ENCODE data around the gene ABCG1. TPM values are rescaled to one million over a fixed set of nuclear protein-coding genes. Genes with fewer than 3 reads are reported as not detected.

The ABCG1 gene
- total and polyA plus RNA-seq, 2 of the 4 experiments (the other 2 are of a cell fraction): 0.19 to 0.36 TPM

GRCh38 chr21:42207426-42207825, 11.5 kb upstream of the ABCG1 start:
- Histone ChIP-seq H2AK9ac (replicated peaks; ENCODE audit: low read depth, low read length, poor library complexity) (no peak overlapping the region), H2AK5ac (ENCODE audit: low read depth, low read length) (no peak overlapping the region), H4K5ac (ENCODE audit: low read depth, low read length) (no peak overlapping the region), H2BK120ac (ENCODE audit: low read depth, low read length) (no peak overlapping the region), H3K9ac (ENCODE audit: low read depth, low read length) (no peak overlapping the region), H3K9me1 (ENCODE audit: insufficient read depth, low read length) (no peaks in the 10 kb centered on the region), H3K23ac (ENCODE audit: low read depth, low read length) (no peak overlapping the region), H4K8ac (ENCODE audit: low read depth in 2 of 2, low read length in 2 of 2) (no peak overlapping the region), H3K4me1 (ENCODE audit: control insufficient read depth, insufficient read depth, low read length) (peaks cover 2% of the 10 kb centered on the region; the same call in 1 of the 2 replicates), H3K9me3 (ENCODE audit: control insufficient read depth, insufficient read depth, low read length) (peaks cover 6% of the 10 kb centered on the region), H2BK20ac (ENCODE audit: low read depth, low read length) (no peak overlapping the region), H3K27me3 (ENCODE audit: control insufficient read depth, insufficient read depth, low read length) (peaks cover 18% of the 10 kb centered on the region), H3K79me1 (ENCODE audit: low read depth in 1 of 2, low read length in 2 of 2) (no peaks in the 10 kb centered on the region), H3K4ac (ENCODE audit: low read depth, low read length) (no peak overlapping the region), H3K36me3 (ENCODE audit: control insufficient read depth, insufficient read depth, low read length) (no peaks in the 10 kb centered on the region), H3K56ac (ENCODE audit: extremely low read depth, insufficient read depth, low read length) (no peak overlapping the region), H3K4me3 (ENCODE audit: insufficient read depth, low read depth, low read length) (no peak overlapping the region), H3K14ac (replicated peaks; ENCODE audit: low read depth, low read length) (no peak overlapping the region), H3K27ac (ENCODE audit: insufficient read depth, low read length) (no peak overlapping the region), H4K91ac (ENCODE audit: insufficient read depth, low read depth, low read length) (no peak overlapping the region), H3K4me2 (ENCODE audit: low read depth, low read length) (no peak overlapping the region), H2AFZ (replicated peaks; ENCODE audit: low read length, poor library complexity) (no peak overlapping the region), H2BK15ac (ENCODE audit: low read depth, low read length) (no peak overlapping the region), H3K18ac (ENCODE audit: low read depth, low read length) (no peak overlapping the region), H4K20me1 (ENCODE audit: insufficient read depth, low read length) (no peaks in the 10 kb centered on the region), H2BK5ac (ENCODE audit: low read depth, low read length, poor library complexity, severe bottlenecking) (no peak overlapping the region)
- BruUV-seq (replicated peaks): no TSS peak
- POLR2A ChIA-PET (ENCODE audit: unreplicated experiment): no interaction called here
- dilution Hi-C loops (cut with HindIII; ENCODE audit: low sequenced_read_pairs, unreplicated experiment) (no loop called here), in situ Hi-C loops (cut with MboI; ENCODE audit: low sequenced_read_pairs) (no loop called here), intact Hi-C loops (cut with micrococcal nuclease) (no loop called here)
- no peak for TF ChIP-seq NFE2L2 (IDR thresholded peaks at IDR 0.05; ENCODE audit: low read depth, low read length)
- no peak for TF ChIP-seq CHD1 (IDR thresholded peaks at IDR 0.05; ENCODE audit: low read depth, low read length)
- no peak for TF ChIP-seq CTCF (conservative IDR thresholded peaks at IDR 0.05; ENCODE audit: low read depth, low read length)
- TF ChIP-seq MAZ (IDR thresholded peaks at IDR 0.05; ENCODE audit: borderline replicate concordance, low read depth, low read length): no peak
- TF ChIP-seq BHLHE40 (IDR thresholded peaks at IDR 0.05; ENCODE audit: low read depth, low read length): no peak
- CTCF ChIA-PET: no interaction called here
- no CpG with 5 or more reads among the region's 2 CpGs for WGBS, 2 experiments (ENCODE audit: extremely low coverage in 2 of 2, insufficient read length in 1 of 2)
- no peak for DNase-seq
- ATAC-seq (ENCODE audit: low read depth): no peak
